ENCODE data around the gene ERBB2. TPM values are rescaled to one million over a fixed set of nuclear protein-coding genes. Genes with fewer than 3 reads are reported as not detected.
A peak's percentile ranks its signal among the peaks of the same experiment; 100 is the strongest.

The ERBB2 gene
- total and polyA plus RNA-seq, 2 of the 13 experiments (the other 11 are each of a cell fraction or from before 2014, with no cell fraction given): 57.7 to 64.1 TPM

DNA sequence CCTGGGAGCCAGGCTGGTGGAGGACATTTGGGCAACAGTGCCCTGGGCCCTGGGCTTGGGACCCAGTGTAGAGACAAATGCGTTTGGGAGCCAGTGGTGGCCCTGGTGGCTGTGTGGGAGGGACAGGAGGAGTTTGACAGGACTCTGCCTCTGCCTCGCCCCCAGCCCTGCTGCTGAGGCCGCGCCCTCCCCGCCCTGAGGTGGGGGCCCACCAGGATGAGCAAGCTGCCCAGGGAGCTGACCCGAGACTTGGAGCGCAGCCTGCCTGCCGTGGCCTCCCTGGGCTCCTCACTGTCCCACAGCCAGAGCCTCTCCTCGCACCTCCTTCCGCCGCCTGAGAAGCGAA is 46.6 kb upstream of the ERBB2 start (continued):
- TF ChIP-seq ZNF646 (CRISPR knock-in tag; IDR thresholded peaks at IDR 0.05) (no peak), MTA3 (CRISPR knock-in tag; IDR thresholded peaks at IDR 0.05) (no peak), NR0B2 (CRISPR knock-in tag; IDR thresholded peaks at IDR 0.05) (no peak), ZNF530 (CRISPR knock-in tag; IDR thresholded peaks at IDR 0.05; ENCODE audit: low read depth) (no peak), NR3C1 (CRISPR knock-in tag; IDR thresholded peaks at IDR 0.05) (no peak), SATB2 (CRISPR knock-in tag; IDR thresholded peaks at IDR 0.05) (no peak), ZNF709 (CRISPR knock-in tag; IDR thresholded peaks at IDR 0.05) (no peak), STAT5B (CRISPR knock-in tag; IDR thresholded peaks at IDR 0.05) (no peak; the same call in 1 of the 2 replicates), ZNF766 (CRISPR knock-in tag; IDR thresholded peaks at IDR 0.05; ENCODE audit: borderline replicate concordance) (no peak), ZNF83 (CRISPR knock-in tag; IDR thresholded peaks at IDR 0.05; ENCODE audit: borderline replicate concordance) (peak; percentile 22; the same call in 1 of the 2 replicates), ZSCAN30 (CRISPR knock-in tag; IDR thresholded peaks at IDR 0.05) (no peak)
- TF ChIP-seq, protein P1, sequence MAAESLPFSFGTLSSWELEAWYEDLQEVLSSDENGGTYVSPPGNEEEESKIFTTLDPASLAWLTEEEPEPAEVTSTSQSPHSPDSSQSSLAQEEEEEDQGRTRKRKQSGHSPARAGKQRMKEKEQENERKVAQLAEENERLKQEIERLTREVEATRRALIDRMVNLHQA (CRISPR knock-in tag; IDR thresholded peaks at IDR 0.05): no peak
- TF ChIP-seq, protein P2, sequence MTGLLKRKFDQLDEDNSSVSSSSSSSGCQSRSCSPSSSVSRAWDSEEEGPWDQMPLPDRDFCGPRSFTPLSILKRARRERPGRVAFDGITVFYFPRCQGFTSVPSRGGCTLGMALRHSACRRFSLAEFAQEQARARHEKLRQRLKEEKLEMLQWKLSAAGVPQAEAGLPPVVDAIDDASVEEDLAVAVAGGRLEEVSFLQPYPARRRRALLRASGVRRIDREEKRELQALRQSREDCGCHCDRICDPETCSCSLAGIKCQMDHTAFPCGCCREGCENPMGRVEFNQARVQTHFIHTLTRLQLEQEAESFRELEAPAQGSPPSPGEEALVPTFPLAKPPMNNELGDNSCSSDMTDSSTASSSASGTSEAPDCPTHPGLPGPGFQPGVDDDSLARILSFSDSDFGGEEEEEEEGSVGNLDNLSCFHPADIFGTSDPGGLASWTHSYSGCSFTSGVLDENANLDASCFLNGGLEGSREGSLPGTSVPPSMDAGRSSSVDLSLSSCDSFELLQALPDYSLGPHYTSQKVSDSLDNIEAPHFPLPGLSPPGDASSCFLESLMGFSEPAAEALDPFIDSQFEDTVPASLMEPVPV (CRISPR knock-in tag; IDR thresholded peaks at IDR 0.05): peak; percentile 77; the same call in 1 of the 2 replicates
